LoVo (cell line): Measurements from ENCODE around the gene RALGPS1.

Experiments used
- DNase-seq: peaks from one replicate; pipeline ENCODE4 v3.0.0-alpha.2; 2016; ENCODE audit warnings: low spot score

RALGPS1 gene

DNA sequence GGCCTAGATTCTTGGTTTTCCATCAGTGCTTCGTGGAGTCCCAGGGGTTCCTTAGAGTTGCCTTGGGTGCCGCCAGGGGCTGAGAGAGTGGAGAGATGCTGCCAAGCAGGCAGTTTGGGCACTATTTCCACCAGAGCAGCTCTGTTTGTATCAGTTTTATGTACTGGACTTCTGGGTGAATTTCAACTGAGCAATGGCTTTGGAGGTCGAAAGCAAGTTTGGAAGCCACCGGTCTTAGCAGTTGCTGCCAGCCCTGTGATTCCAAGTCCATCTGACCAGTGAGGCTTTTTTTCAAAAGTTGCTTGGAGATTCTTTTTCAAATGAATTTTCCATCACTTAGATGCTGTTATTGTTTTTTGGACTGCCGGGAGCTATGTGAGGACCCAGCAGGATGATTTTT lies 139.4 kb downstream of the RALGPS1 start:
- no peak for DNase-seq

- DNase-seq: no peak
Measured at GRCh38 chr9:127055745-127056402, 141.3 kb downstream of the RALGPS1 start.

- DNase-seq: no peak
Measured at GRCh38 chr9:127056446-127056845, 141.9 kb downstream of the RALGPS1 start.

DNA sequence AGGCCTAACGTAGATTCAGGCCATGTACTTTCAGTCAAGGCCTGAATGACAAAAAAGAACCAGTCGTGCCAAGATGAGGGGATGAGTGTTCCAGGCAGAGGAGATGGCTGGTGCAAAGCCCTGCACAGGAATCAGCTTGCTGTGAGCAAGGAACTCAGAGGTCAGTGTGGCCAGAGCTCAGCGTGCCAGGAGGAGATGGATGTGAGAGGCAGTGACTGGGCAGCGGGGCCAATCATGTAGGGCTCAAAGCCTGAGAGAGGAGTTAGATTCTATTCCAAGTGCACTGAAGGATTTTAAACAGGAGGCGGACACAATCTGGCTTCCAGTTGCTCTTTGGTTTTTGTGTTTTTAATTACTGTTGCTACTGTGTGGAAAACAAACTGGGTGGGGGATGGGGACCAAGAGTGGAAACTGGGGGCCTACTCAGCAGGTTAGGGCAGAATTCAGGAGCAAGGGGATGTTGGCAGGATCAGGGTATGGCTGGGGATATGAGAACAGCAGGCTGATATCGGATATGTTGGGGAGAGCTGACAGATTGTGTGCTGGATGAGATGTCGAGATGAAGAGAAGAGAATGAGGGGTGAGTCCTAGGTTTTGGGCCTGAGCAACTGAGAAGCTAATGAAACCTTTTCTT lies 143.5 kb downstream of the RALGPS1 start:
- no peak for DNase-seq

DNA sequence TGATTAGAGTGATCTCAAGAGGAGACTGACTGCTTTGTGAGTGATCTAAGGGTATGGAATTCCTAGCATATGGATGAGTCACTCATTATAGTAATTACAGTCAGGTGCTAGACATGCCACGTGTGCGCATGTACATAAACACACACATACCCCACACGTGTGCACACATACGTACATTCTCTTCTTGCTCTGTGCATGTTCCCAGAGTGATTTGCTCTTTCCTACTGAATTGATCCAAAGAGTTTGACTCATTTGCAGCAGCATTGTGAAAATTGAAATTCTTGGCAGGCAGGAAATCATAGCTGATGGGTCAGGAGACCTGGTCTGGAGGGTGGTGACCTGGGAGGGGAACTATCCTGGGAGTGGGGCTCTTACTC lies 144.1 kb downstream of the RALGPS1 start:
- no peak for DNase-seq

DNA sequence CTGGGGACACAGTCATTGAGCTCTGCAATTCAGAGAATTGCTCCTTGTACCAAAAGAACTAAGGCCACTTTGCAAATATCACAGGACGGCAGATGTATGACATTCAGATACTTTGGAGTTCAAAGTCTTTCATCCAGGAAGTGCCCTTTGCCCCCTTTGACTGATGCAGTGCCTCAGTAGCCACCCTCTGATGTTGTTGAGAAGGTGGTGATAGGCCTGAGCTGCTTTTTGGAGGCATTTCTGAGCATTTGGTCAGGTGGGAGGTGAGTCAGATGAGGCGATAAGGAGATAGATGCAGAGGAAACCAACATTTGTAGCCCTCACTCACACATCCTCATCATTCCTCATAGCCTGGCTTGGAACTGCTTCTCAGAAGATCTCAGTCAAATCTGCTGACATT lies 144.4 kb downstream of the RALGPS1 start:
- no peak for DNase-seq

- no peak for DNase-seq
Measured at GRCh38 chr9:127059765-127060361, 145.3 kb downstream of the RALGPS1 start.

DNA sequence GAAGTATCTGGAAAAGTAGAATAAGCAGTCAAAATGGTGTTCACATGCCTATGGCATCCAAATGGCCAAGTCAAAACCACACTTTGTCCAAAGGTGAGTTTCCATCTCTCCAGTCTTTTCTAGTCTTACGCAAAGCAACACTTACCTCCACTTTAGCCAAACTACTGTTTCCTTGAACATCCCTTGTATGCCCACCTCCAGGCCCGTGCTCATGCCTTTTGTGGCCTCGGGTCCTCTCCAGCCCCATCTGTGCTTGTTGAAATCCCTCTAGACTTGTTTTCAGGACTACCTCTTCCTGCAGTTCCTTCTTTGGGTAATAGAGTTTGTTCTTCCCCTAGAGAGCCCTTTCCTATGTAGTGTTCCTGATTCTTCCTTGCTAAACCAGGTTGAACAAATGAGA lies 146.8 kb downstream of the RALGPS1 start:
- DNase-seq: no peak

GRCh38 chr9:127064335-127064734 lies 149.8 kb downstream of the RALGPS1 start:
- DNase-seq: no peak

GRCh38 chr9:127065592-127065991 lies 151.0 kb downstream of the RALGPS1 start:
- no peak for DNase-seq

DNA sequence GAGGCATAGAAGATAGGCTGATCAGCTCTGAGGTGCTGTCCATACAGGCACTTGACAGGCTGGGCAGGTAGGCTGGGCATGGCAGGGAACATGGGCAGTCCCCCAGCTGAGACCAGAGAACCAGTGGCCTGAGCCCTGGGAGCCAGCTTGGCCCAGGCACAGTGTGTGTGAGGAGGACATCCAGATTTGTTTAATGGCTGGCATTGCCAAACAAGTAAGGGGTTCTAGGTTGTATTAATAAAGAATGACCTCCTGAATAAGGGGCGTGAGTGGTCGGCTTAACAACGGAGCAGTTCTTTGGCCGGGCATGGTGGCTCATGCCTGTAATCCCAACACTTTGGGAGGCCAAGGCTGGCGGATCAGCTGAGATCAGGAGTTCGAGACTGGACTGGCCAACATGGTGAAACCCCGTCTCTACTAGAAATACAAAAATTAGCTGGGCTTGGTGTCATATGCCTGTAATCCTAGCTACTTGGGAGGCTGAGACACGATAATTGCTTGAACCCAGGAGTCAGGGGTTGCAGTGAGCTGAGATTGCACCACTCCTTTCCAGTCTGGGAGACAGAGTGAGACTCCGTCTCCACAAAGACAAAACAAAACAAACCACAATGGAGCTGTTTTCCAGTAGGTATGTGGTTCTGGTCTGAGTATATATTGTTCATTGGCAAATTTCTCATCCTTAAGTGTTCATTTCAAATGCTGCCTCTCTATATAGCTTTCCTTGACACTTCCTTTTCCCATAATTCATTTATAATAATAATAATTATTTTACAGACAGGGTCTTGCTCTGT lies 151.7 kb downstream of the RALGPS1 start:
- DNase-seq: no peak

GRCh38 chr9:127066851-127067136 lies 152.2 kb downstream of the RALGPS1 start:
- DNase-seq: no peak

- peak; percentile 14 for DNase-seq
Measured at GRCh38 chr9:127067603-127068220, 153.1 kb downstream of the RALGPS1 start.

DNA sequence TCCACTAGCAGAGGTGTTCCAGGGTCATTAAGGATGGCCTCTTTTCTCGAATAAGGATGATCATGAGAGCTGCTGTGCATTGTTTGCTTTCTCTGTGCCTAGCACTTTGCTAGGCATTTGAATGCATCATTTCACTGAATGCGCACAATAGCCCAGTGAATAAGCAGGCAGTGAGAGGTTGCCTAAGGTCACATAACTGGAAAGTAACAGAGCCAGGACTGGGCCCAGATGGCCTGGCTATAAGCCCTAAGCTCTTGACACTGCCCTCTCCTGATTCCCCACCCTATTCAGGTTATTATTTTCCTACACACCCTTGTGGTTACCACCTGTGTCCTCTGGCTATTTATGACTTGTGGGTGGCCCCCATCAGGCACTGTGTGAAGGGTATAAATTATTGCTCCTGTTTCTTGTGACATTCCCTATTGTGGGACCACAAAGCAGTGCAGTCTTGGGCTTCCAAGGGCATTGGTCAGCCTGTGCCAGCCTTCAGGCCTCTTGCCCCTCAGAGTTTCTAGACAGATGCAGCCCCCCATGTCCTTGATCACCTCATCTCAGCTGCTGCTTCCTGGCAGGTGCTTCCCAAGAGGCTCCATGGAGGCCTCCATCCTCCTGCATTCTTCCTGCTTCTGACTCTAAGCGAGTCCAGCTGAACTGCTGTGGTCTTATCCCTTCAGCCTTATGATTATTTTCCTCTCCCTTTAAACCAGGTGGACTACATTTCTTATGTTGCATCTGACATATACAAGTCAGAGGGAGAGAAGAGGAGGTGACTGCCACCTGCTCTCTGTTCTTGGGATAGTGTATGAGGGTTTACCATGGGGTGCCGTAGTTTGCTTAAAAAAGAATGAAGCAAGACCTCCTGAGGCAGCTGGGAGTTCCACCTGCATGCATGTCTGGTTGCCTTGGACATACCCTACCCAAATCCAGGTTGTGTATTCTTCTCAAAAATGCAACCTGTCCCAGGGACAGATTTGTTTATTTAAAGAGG lies 160.3 kb downstream of the RALGPS1 start:
- peak; percentile 2 for DNase-seq

GRCh38 chr9:127075624-127076372 lies 161.2 kb downstream of the RALGPS1 start:
- no peak for DNase-seq

DNA sequence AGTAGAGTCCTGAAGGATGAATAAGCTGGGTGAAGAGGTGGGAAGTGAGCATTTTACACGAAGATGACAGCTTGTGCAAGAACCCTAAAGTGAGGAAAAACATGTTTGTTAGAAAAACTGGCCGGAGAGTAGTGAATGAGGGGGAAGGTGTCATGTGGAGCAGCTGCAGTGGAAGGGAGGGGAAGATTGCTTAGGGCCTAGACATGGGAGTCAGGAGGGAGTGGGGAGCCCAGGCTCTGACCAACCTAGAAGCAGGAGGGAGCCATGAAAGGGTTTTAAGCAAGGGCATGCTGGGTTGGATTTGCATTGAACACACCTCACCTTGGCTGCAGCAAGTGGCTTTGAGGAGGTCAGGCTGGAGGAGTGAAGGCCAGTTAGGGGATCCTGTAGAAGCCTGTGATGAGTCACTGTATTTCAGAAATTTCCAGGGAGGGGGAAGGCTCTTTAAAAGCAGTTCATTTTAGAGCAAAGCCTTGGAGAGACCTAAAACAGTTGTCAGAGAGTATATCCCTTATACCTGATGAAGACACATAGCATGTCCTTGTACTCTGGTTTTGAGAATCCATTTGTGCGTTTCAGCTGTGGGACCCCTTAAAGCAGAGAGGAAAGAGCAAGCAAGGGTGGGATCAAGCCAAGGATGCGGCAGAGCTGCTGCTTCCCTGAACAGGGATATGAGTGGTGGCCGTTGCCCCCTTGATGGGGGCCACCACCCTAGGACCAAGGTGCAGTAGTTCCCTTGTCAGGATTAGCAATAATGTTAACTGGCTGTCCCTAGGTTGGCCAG lies 162.5 kb downstream of the RALGPS1 start:
- no peak for DNase-seq

DNA sequence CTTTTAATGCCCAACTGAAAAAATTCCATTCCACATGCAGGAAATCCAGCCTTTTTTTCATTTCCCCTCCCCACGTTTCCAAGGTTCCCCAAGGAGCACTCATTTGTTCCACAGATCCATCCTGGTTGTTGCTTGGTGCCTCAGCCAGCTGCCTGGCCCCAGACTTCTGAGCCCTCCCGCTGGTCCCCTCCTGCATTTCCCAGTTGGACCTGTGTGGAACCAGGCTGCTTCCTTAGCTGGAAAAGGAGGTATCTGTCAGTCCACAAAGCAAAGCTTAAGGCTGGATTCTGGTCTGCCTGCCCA lies 163.0 kb downstream of the RALGPS1 start:
- DNase-seq: no peak

GRCh38 chr9:127078336-127078735 lies 163.8 kb downstream of the RALGPS1 start:
- no peak for DNase-seq

- DNase-seq: no peak
Measured at GRCh38 chr9:127078988-127079387, 164.4 kb downstream of the RALGPS1 start.
